GM18873 (cell line): ENCODE results near the gene LIPM.

ENCODE experiments used
- ATAC-seq: cut with Tn5 transposase; IDR thresholded peaks from one replicate; pipeline ENCODE4 v1.9.1; 2021; ENCODE audit warnings: mild to moderate bottlenecking, moderate library complexity, moderate number of reproducible peaks; ENCODE audit not compliant: unreplicated experiment, low FRiP score

The LIPM gene

DNA sequence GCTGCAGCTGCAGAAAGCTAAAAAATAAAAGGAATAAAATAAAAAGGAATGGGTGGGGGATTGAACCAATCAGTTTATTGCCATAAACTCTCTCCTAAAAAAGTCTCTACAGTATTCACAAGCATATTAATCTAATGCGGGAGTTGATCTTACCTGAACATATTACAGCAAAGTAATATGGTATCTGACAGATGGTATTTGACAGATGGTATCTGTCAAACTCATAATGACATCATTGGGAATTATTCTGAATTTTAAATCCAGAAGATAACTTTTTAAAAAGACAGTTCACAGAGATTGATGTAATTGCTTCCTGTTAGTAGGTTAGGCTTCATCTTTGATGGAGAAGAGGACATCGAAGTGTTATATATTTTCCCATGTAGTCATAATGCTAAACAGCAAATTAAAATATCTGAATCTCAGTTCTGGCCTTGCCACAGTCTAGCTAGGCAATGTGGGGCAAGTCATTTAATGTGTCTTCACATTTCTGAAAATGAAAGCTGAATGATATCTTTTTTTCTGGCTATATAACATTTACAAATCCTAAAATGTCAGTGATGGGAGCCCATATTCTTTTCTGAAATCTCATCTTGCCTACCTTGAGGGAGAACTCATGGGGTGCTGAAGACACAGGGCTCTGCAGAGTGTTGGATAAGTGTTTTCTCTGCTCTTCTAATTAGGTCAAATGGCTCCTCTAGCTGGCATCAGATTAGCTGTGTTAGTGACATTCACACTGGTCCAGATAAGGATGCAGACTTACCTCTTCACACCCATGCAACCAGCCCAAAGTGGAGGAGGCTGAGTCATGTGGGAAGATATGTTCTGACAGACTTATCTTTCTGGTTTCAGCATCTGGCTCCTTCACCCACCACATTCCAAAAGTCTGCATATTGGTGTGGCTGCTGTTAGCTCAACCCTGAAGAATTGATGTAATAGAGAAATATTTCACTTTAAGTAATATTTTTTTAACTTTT, 2.1 kb upstream of the LIPM start:
- ATAC-seq: no peak

DNA sequence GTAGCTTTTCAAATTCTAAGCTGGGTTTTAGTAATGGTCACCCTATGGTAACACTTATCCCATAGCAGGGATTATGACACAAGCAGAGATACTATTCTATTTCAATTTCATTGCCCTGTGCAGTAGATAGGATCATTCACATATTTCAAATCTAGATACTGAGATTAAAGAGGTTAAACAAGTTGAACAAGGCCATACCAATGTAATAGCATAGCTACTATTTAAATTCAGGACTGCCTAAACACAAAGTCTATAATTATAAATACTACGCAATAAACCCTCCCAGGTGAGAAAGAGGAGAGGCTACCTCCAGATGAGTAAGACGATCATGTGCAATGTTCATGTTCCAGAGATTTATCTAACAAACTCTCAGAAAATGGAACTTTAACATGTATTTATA, 1.1 kb downstream of the LIPM start:
- no peak for ATAC-seq

DNA sequence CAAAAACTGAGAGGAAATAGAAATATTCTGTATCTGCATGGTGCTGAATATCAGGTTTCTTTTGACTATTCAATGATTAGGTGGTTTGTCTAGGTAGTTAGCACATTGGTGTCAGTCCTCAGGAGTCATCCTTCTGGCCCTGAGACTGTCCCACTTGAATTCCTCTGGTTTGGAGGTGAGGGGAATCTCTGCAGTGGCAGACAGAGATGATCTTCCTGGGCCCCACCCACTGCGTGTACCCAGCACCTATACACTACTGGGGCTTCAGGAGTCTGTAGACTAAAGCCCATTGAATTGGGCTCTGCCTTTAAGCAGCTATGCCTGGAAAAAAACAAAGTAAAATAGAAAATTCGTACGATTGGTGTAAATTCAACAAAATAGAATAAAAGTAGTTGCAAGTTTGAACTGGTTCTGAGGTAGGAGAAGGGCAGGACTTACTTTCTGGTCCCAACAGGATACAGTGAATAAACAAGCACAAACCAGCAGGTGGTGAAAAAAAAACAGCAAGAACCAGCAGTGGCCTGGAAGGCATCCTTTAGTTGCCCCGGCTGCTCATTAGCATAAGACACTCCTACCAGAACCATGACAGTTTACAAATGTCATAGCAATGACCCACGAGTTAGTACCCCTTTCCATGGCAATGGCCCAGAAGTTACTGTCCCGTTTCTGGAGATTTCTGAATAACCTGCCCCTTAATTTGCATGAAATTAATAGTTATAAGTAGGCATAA, 1.7 kb downstream of the LIPM start:
- no peak for ATAC-seq

DNA sequence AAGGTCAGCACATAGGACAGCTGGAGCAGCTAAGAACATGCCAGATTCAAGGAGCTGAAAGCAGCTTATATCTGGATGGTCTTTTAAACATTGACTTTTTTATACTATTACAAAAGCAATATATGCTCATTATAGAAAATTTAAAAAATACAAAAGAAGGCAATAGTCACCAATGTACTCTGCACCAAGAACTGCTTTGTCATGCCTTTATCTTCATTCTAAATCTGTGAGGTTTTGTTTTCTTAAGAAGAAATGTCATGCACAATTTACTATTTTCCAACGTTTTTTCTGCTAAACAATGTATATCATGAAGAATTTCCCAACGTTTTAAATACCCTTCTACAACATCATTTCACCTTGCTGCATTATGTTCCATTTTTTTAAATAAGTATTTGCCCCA, 2.8 kb downstream of the LIPM start:
- ATAC-seq: no peak

DNA sequence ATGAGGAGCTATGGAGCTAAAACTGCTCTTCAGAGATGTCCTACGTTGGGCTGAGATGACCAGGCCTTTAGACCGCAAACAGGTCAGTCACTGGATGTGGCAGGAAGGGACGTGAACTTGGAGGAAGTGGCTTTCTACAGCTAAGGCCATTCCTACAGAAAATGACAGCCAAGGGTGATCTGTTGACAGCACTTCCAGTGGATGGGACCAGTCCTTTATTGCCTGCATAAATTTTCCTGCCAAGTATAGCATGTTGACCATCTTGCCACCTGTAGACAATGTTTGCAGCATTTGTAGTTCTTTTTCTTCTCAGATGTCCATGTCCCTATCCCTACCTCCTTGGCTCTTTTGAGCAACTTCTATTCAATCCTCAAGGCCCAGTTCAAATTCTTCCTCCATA, 3.4 kb downstream of the LIPM start:
- no peak for ATAC-seq

DNA sequence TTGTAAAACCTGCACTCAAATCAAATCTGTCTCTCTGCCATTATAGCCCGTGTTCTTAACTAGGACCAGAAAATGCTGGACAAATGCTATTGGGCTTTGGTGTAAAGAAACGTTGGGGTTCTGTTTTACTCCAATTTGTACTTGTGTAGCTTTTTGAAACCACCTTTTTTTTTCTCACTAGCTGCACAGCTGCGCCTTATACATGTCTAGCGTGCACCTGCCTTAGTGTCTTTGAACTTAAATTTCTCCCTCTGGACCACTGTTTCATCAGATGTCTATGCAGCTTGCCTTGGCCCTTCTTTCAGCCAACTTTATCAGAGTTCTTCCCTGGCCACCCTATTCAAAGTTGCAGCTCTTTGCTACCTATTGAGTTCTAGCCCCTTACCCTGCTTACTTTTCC, 7.1 kb downstream of the LIPM start:
- no peak for ATAC-seq

DNA sequence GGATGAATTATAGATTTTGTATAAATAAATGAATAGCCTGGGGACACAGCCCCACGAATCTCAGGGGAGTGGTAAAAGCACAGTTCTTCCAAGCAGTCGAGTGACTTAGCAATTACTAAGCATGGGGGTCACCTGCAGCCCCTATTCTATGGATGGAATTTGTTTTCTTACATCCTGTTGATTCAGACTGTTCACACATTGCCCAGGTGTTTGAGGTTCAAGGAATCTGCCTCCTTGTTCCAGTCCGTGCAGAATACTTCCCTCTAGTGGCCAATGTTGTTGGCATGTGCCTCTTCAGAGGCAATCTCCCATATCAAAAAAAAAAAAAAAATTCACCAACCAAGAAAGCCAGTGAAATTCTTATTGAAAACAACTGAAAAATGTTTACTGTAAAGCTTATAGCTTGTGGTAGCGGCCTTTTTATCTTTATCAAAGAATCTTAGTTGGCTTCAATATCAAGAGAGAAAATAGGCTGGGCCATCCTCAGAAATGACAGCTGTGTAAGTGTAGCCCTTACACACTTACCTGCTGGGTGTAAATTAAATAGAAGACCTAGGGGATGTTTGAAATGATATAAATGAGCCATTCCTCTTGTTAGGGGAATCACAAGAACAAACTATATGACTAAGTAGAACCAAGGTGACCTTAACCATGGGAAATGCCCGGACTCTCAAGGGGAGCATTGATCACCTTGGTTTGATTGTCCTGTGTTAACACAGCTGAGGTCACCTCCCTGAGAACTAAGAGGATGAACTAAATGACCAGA, 7.8 kb downstream of the LIPM start:
- no peak for ATAC-seq

DNA sequence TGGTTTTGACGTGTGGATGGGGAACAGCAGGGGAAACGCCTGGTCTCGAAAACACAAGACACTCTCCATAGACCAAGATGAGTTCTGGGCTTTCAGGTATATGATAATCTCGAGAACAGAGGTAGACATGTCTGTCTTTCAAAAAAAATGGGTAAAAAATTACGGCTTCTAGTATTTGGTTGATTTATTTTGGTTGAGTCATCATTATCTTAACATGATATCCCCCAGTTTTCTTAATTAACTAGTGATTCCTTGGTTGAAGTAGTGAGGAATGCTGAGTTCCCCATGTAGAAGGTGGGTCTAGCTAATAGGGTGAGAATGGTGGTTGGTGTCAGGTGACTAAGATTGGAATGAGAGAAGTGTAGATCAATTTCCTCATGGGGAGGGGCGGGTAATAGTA, 10.7 kb downstream of the LIPM start:
- no peak for ATAC-seq

DNA sequence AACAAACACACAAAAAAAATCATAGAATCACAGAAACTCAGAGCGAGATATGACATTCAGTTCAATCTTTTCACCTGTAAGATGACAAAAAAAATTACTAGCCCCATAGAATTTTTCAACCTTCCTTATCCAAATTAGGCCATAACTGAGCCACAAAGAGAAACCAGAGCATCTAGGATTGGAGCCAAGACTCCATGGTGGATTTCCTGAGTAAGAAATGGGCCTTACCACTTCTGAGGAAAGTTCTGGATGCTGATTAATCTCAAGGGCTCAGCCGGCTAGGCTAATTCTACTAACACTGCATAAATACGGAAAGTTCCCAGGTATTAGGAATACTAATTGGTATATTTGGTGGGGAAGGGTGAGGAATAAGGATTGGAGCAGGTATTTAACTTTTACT, 16.8 kb downstream of the LIPM start:
- no peak for ATAC-seq

DNA sequence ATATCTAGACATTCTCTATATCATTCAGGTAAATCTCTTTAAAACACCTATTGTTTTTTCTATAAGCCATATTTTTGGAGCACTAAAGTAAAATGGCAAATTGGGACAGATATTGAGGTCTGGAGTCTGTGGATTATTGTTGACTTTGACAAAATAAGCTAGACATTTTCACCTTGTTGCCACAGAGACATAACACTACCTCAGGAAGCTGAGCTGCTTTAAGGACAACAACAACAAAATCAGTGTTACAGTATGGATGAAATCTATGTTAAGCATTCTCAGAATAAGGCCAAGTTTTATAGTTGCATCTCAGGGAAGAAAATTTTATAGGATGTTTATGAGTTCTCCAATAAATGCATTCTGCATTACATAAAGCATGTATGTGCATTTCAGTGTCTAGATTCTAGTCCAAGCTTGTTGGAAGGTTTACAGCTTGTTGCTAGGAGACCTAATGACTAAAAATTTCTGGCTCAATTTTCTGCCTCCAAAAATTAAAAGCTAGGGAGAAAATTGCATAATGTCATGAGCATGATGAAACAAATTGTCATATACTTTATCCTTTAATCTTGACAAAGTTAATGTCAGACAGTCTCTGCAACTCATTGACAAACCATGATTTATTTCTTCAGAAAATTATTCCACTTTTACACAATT, 18.3 kb downstream of the LIPM start:
- ATAC-seq: no peak

DNA sequence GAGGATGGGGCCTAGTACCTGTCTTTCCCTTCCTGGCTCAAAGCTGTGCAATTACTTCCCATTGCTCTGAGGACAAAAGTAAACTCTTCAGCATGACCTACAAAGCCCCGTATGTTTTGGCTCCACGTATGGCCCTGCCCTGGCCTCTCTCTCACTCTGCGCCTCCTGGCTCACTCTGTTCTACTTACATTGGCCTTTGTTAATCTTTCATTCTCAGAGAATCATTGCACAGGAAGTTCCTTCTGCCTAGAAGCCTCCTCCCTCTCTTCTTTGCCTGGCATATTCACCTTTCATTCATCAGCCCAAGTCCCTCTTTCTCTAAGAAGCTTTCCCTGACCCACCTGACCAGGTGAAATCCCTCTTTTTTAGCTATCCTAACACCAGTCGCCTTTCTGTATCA, 23.9 kb downstream of the LIPM start:
- no peak for ATAC-seq

DNA sequence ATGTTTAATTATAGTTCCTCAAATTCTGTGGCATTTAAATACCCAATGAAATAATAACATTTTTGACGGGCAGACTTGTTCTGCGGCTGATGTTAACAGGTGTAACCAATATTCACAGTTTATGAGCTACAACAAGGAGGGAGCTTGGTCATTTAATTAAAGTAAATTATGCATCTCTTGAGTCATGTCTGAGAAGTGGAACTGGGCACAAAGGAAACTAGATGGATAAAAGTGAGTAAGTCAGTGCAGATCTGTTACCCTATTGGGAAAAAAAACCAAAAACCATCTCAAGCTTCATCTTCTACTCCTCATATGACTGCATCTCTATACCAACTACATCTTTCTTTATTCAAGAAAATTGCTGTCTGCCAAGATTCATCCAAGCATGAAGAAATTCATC, 25.1 kb downstream of the LIPM start:
- ATAC-seq: no peak

DNA sequence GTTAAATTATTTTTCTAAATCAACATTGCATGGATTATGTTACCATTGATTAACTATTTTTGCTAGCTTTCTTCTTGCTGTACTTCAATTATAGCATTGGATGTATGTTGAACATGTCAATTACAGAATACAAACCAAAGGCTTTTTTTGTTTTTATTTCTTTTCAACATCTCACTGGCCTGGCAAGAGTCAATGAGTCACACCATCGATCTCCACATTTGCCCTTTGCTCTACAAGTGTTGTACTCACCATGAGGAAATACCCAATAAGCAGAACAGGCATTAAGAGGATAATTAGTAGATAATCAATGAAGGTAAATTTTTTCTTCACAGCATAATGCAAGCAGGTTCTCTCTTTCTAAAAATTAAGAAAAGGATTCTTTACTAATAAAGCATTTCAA, 25.8 kb downstream of the LIPM start:
- no peak for ATAC-seq

DNA sequence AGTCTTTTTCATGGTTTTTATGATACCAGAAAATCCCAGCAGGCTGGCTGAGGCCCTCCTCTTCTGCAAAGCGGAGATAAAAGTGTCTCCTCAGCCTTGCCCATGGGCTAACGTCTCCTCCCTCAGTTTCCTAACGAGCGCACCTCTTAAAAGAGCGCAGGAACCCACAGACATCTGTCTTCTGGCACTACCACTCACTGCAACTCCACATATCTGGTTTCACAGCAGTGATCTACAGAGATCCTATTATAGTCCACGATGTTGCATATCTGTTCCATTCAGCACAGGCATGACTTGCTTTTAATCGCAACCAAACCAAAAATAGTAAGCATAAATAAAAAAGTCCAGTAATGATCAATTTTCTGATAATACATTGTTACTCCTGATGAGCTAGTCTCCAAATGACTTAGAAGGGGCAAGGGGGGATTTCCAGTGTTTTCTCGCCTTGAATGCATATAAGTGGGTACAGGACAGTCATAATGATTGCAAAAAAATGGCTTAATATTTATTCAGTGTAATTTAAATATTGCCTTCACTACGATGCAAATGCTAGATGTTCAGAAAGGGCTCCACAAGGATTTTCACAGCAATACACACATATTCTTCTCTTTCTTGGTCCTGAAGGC, 28.2 kb downstream of the LIPM start:
- ATAC-seq: no peak

DNA sequence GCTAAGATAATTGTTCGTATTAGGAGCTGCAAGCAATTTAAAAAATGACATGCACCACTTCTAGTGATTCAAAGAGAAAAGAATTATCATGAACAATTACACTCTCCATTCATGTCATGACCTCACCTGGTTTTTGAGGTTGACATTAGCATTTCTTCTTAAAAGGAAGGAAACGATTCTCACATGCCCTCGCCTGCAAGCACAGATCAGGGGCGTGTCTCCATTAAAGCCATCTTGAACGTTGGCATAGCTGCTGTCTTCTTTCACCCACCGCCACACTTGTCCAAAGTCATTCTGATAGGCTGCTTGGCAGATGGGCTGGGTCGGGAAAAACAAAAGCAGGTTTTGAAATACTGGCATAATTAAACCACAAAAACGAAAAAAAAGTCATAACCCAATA, 29.2 kb downstream of the LIPM start:
- no peak for ATAC-seq

DNA sequence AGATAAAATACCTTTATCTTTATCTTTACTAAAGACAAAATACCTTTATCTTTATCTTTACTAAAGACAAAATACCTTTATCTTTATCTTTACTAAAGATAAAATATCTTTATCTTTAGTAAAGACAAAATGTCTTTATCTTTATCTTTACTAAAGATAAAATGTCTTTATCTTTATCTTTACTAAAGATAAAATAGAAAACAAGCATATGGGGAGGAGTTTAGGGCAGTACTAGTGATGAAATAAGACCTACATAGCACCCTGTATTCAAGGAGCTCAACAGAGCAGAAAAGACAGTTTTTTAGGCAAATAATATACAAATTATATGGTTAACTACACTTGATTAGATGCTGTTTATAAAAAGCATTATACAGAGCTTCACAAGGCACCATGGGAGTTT, 29.8 kb downstream of the LIPM start:
- ATAC-seq: no peak

DNA sequence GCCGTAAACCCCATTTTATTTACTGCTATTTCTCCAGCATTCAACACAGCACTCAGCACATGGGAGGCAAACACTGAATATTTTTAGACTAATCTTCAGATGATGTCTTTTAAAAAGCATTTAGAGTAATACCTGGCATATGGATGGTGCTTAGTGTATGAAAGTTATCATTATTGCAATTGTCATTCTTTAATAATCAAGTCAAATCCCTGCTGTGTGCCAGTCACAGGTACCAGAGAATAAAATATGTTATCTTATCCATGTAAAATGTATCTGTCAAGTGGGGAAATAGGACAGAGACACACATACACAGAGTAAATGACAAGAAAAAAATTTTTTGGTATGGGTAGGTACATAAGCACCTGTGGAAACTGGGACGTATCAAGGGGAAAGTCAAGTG, 30.6 kb downstream of the LIPM start:
- no peak for ATAC-seq

DNA sequence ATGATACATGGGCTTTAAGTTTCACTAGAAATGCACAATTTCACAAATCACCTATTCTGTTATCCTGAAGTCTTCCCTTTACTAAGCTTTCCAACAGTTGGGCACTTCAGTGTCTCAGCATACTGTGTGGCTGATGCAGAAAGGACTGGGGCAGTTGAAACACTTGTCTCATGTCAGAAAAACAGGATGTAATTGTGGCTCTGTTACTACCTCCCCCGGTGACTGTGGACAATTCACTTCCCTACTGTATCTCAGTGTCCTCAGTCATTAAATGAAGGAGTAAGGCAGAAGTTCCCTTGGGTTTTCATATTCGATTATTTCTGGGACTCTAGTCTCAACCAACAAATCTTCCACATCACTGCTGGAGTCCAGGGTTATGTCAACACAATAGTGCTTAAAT, 31.2 kb downstream of the LIPM start:
- no peak for ATAC-seq

DNA sequence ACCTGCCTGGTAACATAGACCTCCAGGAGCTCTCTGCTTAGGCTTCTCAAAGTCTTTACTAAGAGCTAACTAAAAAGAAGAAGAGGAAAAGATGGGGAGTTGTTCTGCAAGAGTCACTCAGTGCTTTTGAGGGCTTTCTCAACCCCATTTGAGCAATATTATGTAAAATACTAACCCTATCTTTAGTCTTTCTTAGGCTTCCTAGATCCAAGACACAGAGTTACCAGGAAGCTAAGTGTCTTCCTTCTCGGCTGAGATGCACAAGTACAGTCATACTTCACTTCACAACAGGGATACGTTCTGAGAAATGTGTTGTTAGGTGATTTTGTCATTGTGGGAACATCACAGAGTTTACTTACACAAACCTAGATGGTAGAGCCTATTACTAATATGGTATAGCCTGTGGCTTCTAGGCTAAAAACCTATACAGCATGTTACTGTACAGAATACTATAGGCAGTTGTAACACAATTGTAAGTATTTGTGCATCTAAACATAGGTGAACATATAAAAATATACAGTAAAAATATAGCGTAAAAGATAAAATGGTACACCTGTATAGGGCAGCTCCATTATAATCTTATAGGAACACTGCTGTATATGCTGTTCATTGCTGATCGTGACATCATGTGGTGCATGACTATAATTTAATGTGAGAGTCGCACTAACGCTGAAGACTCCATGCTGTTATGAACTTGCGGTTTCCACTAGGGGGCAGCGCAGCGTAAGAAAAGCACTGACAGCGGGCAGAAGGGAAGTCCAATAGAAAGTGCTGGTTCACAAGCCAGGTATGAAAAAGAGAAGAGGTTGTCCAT, 32.8 kb downstream of the LIPM start:
- ATAC-seq: no peak

DNA sequence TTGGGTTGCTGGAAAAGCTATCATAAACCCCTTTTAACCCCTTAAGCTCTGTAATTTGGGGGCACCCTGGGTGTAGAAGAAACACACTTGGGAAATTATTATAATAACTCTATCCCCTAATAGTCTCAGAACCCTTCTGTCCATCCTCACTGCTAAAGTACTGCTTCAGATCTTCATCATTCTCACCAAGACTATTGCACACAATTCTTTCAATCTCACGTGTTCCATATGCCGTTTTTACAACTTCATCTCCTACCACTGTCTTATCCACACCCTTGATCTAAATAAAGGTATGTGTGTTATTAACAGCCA, 33.3 kb downstream of the LIPM start:
- no peak for ATAC-seq
